Aorta (tissue), 5 donors: ENCODE data around the gene CHMP4B. TPM values are rescaled to one million over a fixed set of nuclear protein-coding genes. Genes with fewer than 3 reads are reported as not detected.

Source experiments
- ATAC-seq: fragments of 200-7000 bp; cut with Tn5 transposase; one replicate; pipeline ENCODE4 v1.9.1; 2022; ENCODE audit warnings: moderate library complexity; ENCODE audit not compliant: low FRiP score
- DNase-seq, 2 donors: peaks; one replicate each; pipeline ENCODE4 v3.0.0-alpha.2; 2020
- H3K27ac ChIP-seq, 2 donors: one replicate each; pipeline ENCODE4 v1.5.1; 2013; ENCODE audit warnings: low read length in 2 of 2, mild to moderate bottlenecking in 2 of 2, moderate library complexity in 2 of 2, control low read depth in 1 of 2, inconsistent platforms in 1 of 2, low read depth in 1 of 2
- H3K27me3 ChIP-seq, 2 donors: one replicate each; pipeline ENCODE4 v1.6.1; 2013; ENCODE audit warnings: control low read depth in 1 of 2, low read length in 1 of 2, mild to moderate bottlenecking in 1 of 2, moderate library complexity in 1 of 2; ENCODE audit not compliant: insufficient read depth in 2 of 2, control insufficient read depth in 1 of 2
- H3K36me3 ChIP-seq, 2 donors: one replicate each; pipeline ENCODE4 v1.6.1; 2013; ENCODE audit warnings: control low read depth in 1 of 2, low read length in 1 of 2, mild to moderate bottlenecking in 1 of 2; ENCODE audit not compliant: insufficient read depth in 2 of 2, control insufficient read depth in 1 of 2
- H3K4me1 ChIP-seq, 2 donors: one replicate each; pipeline ENCODE4 v1.6.1; 2013; ENCODE audit warnings: low read length in 2 of 2, control low read depth in 1 of 2, mild to moderate bottlenecking in 1 of 2, moderate library complexity in 1 of 2; ENCODE audit not compliant: insufficient read depth in 2 of 2, control insufficient read depth in 1 of 2
- H3K4me3 ChIP-seq, 2 donors: one replicate each; pipeline ENCODE4 v1.5.1; 2013; ENCODE audit warnings: low read length in 2 of 2, control low read depth in 1 of 2, mild to moderate bottlenecking in 1 of 2
- H3K9me3 ChIP-seq: one replicate; pipeline ENCODE4 v1.6.1; 2013; ENCODE audit warnings: mild to moderate bottlenecking, low read length; ENCODE audit not compliant: control insufficient read depth
- WGBS, 2 donors: extraction: QIAGEN DNeasy Blood & Tissue Kit; methylation state at CpG; one replicate each; pipeline ENCODE4 v1.1.7; 2013; 5-methylcytosine and 5-hydroxymethylcytosine counted together
- intact Hi-C, 2 donors: fragments of 100-400 bp; cut with DNase I; formaldehyde crosslinking; loops; one replicate each; pipeline versions ENCODE4 v1.14.2 to v1.15.0; 2022
- long read RNA-seq, 2 donors: library from polyadenylated mRNA; unstranded; transcript quantifications; one replicate each; pipeline ENCODE4 v2.0.0, GENCODE V29; 2020 to 2021
- polyA plus RNA-seq, 2 donors: library from polyadenylated mRNA; stranded (reverse); fragments of 200-250 nt; gene quantifications; one replicate each; pipeline ENCODE4 v1.2.3, GENCODE V29; 2013
- total RNA-seq, 2 donors: library from RNA; stranded (reverse); fragmentation: NEBNext Ultra II Directional; extraction: Animal tissue kit (Norgen Biotek cat#: 25700); gene quantifications; one replicate each; pipeline ENCODE4 v1.2.1, GENCODE V29; 2021
- donor health status: healthy with polysubstance abuse.
- donor health status: Bipolar disorder and iron deficiency.
- donor health status: DM: no; HTN: no; CAD: no.
- donor health status: DM: no; HTN: no; CAD: no.
- donor health status: DM: yes; HTN: yes; CAD: no.

The CHMP4B gene, protein sequence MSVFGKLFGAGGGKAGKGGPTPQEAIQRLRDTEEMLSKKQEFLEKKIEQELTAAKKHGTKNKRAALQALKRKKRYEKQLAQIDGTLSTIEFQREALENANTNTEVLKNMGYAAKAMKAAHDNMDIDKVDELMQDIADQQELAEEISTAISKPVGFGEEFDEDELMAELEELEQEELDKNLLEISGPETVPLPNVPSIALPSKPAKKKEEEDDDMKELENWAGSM
- total RNA-seq (100 to 1,000 TPM in 1 of 2 donors, 10 to 100 TPM in 1; 96.6 to 107 TPM), polyA plus RNA-seq (100 to 1,000 TPM; 149 to 194 TPM)
- long read RNA-seq, donor 1, partial matches to known transcripts = 0 of 1 reads
- long read RNA-seq, donor 1, other reads (novel, unspliced or antisense) = 1 of 1 reads
- long read RNA-seq, donor 2, partial matches to known transcripts = 2 of 3 reads
- long read RNA-seq, donor 2, other reads (novel, unspliced or antisense) = 1 of 3 reads

DNA sequence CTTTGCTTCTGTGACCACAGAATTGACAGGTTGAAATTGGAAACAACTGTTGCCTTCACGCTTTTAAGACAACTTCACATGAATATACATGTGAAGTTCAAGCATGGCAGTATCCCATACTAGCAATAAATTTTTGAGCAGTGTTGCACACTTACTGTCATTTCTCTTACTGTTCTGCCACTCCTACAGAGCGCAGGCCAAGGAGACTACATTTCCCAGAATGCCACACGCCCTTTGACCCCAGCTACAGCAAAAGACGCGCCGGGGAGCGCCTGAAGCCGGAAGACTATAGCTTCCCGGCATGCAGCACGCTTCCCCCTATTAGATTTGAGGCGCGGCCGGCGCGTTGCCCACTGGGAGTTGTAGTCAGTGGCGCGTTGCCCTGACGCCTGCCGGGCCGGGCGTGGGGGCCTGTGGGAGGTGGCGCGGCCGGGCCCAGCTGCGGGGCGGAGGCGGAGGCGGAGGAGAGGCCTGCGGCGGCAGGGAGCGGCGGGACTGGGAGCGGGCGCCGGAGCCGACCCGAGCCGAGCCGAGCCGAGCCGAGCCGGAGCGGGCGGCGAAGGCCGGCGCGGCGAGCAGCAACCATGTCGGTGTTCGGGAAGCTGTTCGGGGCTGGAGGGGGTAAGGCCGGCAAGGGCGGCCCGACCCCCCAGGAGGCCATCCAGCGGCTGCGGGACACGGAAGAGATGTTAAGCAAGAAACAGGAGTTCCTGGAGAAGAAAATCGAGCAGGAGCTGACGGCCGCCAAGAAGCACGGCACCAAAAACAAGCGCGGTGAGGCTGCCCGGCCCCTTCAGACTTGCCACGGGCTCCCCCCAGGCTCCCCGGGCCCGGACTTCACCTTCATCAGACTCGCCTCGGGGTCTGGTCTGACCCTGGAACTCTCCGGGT is at the start of gene CHMP4B:
Gene CHMP4B, plus strand, starts transcription at position 464 of the 891 bp plus-strand sequence. Its CDS starts 121 bp downstream, at position 585.
- WGBS, 2 donors = 0 to 1% methylated on average over 32 to 71 of the region's 71 CpGs
- H3K4me3 ChIP-seq = peak within 1 kb of the TSS; percentile 59 to 89
- H3K9me3 ChIP-seq = no peaks in the 10 kb centered on the region
- H3K27me3 ChIP-seq = no peaks in the 10 kb centered on the region
- H3K36me3 ChIP-seq = peaks cover 1 to 2% of the 10 kb centered on the region in 2 donors
- DNase-seq = peak; percentile 100
- peak within 1 kb of the TSS; percentile 46 to 60 for H3K27ac ChIP-seq
- intact Hi-C loops = no loop called here
- peak; percentile 99 for ATAC-seq
- H3K4me1 ChIP-seq = peaks cover 0 to 11% of the 10 kb centered on the region in 2 donors

DNA sequence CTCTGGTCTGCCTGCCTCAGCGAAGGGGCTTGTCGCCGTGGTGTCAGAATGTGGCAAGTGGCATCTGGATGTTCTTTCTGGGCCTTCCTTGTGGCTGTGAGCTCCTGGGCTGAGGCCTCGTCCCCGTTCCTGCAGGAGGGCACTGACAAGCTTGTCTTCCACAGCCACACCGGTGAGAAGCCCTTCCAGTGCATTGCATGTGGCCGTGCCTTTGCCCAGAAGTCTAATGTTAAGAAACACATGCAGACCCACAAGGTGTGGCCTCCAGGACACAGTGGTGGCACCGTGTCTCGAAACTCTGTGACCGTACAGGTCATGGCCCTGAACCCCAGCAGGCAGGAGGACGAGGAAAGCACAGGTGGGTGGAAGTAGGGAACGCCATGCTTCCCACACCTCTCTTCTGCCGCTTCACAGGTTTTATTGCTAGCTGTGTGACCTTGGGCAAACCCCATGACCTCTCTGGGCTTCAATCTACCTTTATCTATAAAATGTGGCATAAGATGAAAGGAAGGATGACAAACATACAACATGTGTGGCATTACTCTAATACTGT is 49.4 kb upstream of the CHMP4B start:
- Histone ChIP-seq H3K4me1 (no peaks in the 10 kb centered on the region), H3K9me3 (no peaks in the 10 kb centered on the region), H3K27me3 (no peaks in the 10 kb centered on the region), H3K27ac (no peak overlapping the region), H3K36me3 (peaks cover 3 to 4% of the 10 kb centered on the region in 2 donors), H3K4me3 (no peak overlapping the region)
- 95 to 96% methylated on average over 13 of the region's 13 CpGs for WGBS, 2 donors
- ATAC-seq (no peak), DNase-seq (no peak)
- intact Hi-C loops = no loop called here

DNA sequence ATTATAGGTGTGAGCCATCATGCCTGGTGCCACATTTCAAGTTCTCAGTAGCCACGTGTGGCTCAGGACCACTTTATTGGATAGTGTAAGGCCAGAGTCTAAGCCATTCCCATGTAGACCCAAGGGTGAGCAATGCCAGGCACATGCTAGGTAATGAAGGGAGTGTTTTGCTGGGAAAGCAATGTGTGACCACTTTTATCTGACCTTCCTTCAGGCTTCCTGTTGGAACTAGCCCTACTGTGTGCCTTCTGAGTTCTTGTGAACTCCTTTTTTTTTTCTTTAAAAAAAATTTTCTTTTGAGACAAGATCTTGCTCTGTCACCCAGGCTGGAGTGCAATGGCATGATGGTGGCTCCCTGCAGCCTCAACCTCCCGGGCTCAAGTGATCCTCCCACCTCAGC is 46.0 kb upstream of the CHMP4B start:
- H3K27me3 ChIP-seq = no peaks in the 10 kb centered on the region
- H3K36me3 ChIP-seq = peaks cover 0 to 3% of the 10 kb centered on the region in 2 donors
- no peak overlapping the region for H3K4me3 ChIP-seq
- ATAC-seq = no peak
- intact Hi-C loops = no loop called here
- no peaks in the 10 kb centered on the region for H3K9me3 ChIP-seq
- no peak overlapping the region for H3K27ac ChIP-seq
- no peaks in the 10 kb centered on the region for H3K4me1 ChIP-seq
- WGBS, 2 donors = 82 to 85% methylated on average over 2 of the region's 2 CpGs
- DNase-seq = no peak

DNA sequence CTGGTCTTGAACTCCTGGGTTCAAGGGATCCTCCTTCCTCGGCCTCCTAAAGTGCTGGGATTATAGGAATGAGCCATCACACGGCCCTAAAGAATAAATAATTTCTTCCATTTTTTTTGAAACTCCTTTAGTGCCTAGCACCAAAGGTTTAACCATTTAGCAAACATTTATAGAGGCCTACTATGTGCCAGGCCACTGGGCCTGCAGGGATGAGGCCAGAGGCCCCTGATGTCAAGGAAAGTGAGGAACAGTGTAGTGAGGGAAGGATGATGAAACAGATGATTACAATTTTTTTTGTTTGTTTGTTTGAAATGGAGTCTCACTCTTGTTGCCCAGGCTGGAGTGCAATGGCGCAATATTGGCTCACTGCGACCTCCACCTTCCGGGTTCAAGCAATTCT is 45.6 kb upstream of the CHMP4B start:
- DNase-seq = no peak
- no peak overlapping the region for H3K4me3 ChIP-seq
- H3K36me3 ChIP-seq = peaks cover 0 to 3% of the 10 kb centered on the region in 2 donors
- no peaks in the 10 kb centered on the region for H3K4me1 ChIP-seq
- 94 to 96% methylated on average over 5 of the region's 5 CpGs for WGBS, 2 donors
- no peaks in the 10 kb centered on the region for H3K9me3 ChIP-seq
- H3K27me3 ChIP-seq = no peaks in the 10 kb centered on the region
- H3K27ac ChIP-seq = no peak overlapping the region
- no peak for ATAC-seq
- intact Hi-C loops = no loop called here

DNA sequence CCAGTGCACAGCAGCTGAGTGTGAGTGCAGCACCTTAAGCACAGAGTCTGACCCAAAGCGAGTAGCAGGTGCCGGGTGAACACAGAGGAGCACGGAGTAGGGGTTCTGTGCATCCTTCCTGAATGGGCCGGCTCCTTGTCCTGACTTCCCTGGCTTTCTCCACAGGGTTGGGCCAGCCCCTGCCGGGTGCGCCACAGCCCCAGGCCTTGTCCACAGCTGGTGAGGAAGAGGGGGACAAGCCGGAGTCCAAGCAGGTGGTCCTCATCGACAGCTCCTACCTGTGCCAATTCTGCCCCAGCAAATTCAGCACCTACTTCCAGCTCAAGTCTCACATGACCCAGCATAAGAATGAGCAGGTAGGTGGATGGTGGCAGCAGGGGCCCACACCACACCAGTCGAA is 44.5 kb upstream of the CHMP4B start:
- Histone ChIP-seq H3K27me3 (no peaks in the 10 kb centered on the region), H3K4me3 (no peak overlapping the region), H3K36me3 (peaks cover 0 to 3% of the 10 kb centered on the region in 2 donors), H3K9me3 (no peaks in the 10 kb centered on the region), H3K27ac (no peak overlapping the region), H3K4me1 (no peaks in the 10 kb centered on the region)
- intact Hi-C loops = no loop called here
- ATAC-seq = no peak
- WGBS, 2 donors = 95 to 97% methylated on average over 9 of the region's 9 CpGs
- DNase-seq = no peak

DNA sequence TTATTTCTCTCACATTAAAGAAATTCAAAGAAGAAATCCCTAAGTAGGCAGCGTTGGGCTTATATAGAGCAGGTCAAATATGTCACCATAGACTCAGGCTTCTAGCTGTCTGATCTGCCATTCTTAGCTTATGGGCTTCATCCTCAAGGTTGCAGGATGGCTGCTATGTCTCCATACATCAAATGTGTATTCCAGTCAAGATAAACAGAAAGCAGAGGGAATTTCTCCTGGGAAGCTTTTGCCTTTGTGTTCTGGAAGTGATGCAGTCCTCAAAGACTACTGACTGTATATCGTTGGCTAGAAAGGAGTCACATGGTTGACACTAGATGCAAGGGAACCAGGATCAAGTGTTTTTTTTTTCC is 43.4 kb upstream of the CHMP4B start:
- 92 to 97% methylated on average over 2 of the region's 2 CpGs for WGBS, 2 donors
- intact Hi-C loops = no loop called here
- Histone ChIP-seq H3K27ac (no peak overlapping the region), H3K4me3 (no peak overlapping the region), H3K36me3 (no peaks in the 10 kb centered on the region), H3K4me1 (no peaks in the 10 kb centered on the region), H3K27me3 (no peaks in the 10 kb centered on the region), H3K9me3 (no peaks in the 10 kb centered on the region)
- no peak for DNase-seq
- no peak for ATAC-seq

DNA sequence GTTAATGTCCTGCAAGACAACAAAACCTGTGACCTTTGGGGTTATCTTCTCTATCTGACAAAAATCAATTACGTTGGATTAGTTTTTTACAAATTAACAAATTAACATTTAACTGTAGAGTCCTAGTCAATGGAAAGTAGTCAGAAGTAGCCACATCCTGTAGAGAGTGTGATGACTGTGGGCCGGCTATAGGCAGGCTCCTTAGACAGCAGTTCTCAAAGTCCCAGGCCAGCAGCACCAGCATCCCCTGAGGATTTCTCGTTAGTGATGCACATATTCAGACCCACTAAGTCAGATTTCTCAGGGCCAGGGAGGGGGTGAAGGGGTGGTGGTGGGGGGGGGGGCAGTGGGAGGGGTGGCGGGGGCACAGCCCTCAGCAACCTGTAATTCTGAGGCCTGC is 42.1 kb upstream of the CHMP4B start:
- Histone ChIP-seq H3K27me3 (no peaks in the 10 kb centered on the region), H3K9me3 (no peaks in the 10 kb centered on the region), H3K4me3 (no peak overlapping the region), H3K4me1 (no peaks in the 10 kb centered on the region), H3K27ac (no peak overlapping the region), H3K36me3 (peaks cover 0 to 2% of the 10 kb centered on the region in 2 donors)
- no peak for DNase-seq
- intact Hi-C loops = no loop called here
- 94% methylated on average over 4 of the region's 4 CpGs for WGBS, 2 donors
- no peak for ATAC-seq

DNA sequence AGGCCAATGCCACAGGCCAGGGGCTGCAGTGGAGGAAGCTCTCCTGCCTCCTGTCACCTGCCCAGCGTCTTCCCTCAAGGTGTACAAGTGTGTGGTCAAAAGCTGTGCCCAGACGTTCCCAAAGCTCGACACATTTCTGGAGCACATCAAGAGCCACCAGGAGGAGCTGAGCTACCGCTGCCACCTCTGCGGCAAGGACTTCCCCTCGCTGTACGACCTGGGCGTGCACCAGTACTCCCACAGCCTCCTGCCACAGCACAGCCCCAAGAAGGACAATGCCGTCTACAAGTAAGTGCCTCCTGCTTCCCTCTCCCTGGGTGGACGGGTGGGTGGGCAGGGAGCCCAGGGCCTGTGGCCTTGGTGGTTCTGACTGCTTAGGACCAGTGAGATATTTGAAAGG is 41.1 kb upstream of the CHMP4B start:
- Histone ChIP-seq H3K4me3 (no peak overlapping the region), H3K27ac (no peak overlapping the region), H3K27me3 (no peaks in the 10 kb centered on the region), H3K36me3 (peaks cover 0 to 2% of the 10 kb centered on the region in 2 donors), H3K9me3 (no peaks in the 10 kb centered on the region), H3K4me1 (no peaks in the 10 kb centered on the region)
- intact Hi-C loops = no loop called here
- DNase-seq = peak in 1 of 2 donors; percentile 46
- no peak for ATAC-seq
- WGBS, 2 donors = 84 to 85% methylated on average over 10 of the region's 10 CpGs
